Neural cell (in vitro differentiated cells): ENCODE results near the gene JRKL. TPM values are rescaled to one million over a fixed set of nuclear protein-coding genes. Genes with fewer than 3 reads are reported as not detected.

ENCODE experiments used
- H2AFZ ChIP-seq: fragments of 200-600, 300-800 bp; sonication (generic), shearing (Covaris generic); 2 replicates; pipeline ENCODE4 v1.6.0; 2014; ENCODE audit warnings: low read depth, mild to moderate bottlenecking, antibody characterized with exemption, low read length, moderate library complexity
- H3F3A ChIP-seq: fragments of 200-600 bp; shearing (Covaris generic); 2 replicates; pipeline ENCODE4 v1.6.1; 2016; ENCODE audit warnings: mild to moderate bottlenecking, moderate library complexity, mixed read lengths, antibody characterized with exemption, low read length; ENCODE audit not compliant: insufficient read depth, poor library complexity, severe bottlenecking
- H3K27ac ChIP-seq: fragments of 200-600, 300-800 bp; sonication (generic), shearing (Covaris generic); 2 replicates; pipeline ENCODE4 v1.5.1; 2014; ENCODE audit warnings: mild to moderate bottlenecking, low read length, moderate library complexity
- H3K27me3 ChIP-seq: fragments of 300-800, 200-600 bp; sonication (generic), shearing (Covaris generic); 2 replicates; pipeline ENCODE4 v1.6.0; 2014; ENCODE audit warnings: mild to moderate bottlenecking, low read depth, low read length, moderate library complexity; ENCODE audit not compliant: insufficient read depth
- H3K36me3 ChIP-seq: fragments of 300-800, 200-600 bp; sonication (generic), shearing (Covaris generic); 2 replicates; pipeline ENCODE4 v1.5.1; 2014; ENCODE audit warnings: mild to moderate bottlenecking, antibody characterized with exemption, low read length, moderate library complexity; ENCODE audit not compliant: insufficient read depth
- H3K4me2 ChIP-seq: fragments of 300-800, 200-600 bp; sonication (generic), shearing (Covaris generic); 2 replicates; pipeline ENCODE4 v1.6.0; 2014; ENCODE audit warnings: mild to moderate bottlenecking, low read length
- H3K4me3 ChIP-seq: fragments of 300-800, 200-600 bp; sonication (generic), shearing (Covaris generic); 2 replicates; pipeline ENCODE4 v1.5.1; 2014; ENCODE audit warnings: mild to moderate bottlenecking, low read length, moderate library complexity
- H3K79me2 ChIP-seq: fragments of 200-600 bp; shearing (Covaris generic); replicated peaks from 2 replicates; pipeline ENCODE4 v1.6.0; 2014; ENCODE audit warnings: mild to moderate bottlenecking, low read length, moderate library complexity; ENCODE audit not compliant: insufficient read depth
- H3K9ac ChIP-seq: fragments of 300-800, 200-600 bp; sonication (generic), shearing (Covaris generic); 2 replicates; pipeline ENCODE4 v1.6.1; 2016; ENCODE audit warnings: mild to moderate bottlenecking, low read length, mixed read lengths
- H3K9me2 ChIP-seq: fragments of 200-600 bp; shearing (Covaris generic); 2 replicates; pipeline ENCODE4 v1.6.1; 2016; ENCODE audit warnings: mild to moderate bottlenecking, low read length, mixed read lengths; ENCODE audit not compliant: insufficient read depth
- H3K9me3 ChIP-seq: fragments of 200-600, 300-800 bp; sonication (generic), shearing (Covaris generic); 2 replicates; pipeline ENCODE4 v1.6.1; 2016; ENCODE audit warnings: mild to moderate bottlenecking, mixed run types, low read length, moderate library complexity, mixed read lengths
- H4K20me1 ChIP-seq: fragments of 200-600 bp; shearing (Covaris generic); 2 replicates; pipeline ENCODE4 v1.6.1; 2016; ENCODE audit warnings: mild to moderate bottlenecking, mixed run types; ENCODE audit not compliant: insufficient read depth
- EP300 ChIP-seq: fragments of 450-650 bp; conservative IDR thresholded peaks from 2 replicates; pipeline ENCODE4 v1.6.1; 2014; ENCODE audit warnings: antibody characterized with exemption, mild to moderate bottlenecking, moderate library complexity; ENCODE audit not compliant: poor library complexity, severe bottlenecking
- EZH2 ChIP-seq: fragments of 200-600, 300-800 bp; shearing (Covaris generic), sonication (generic); IDR thresholded peaks from 2 replicates; pipeline ENCODE4 v1.6.1; 2014; ENCODE audit warnings: antibody characterized with exemption, low read length, borderline replicate concordance, mild to moderate bottlenecking; ENCODE audit not compliant: insufficient read depth, poor library complexity, severe bottlenecking
- MXI1 ChIP-seq: fragments of 450-650 bp; conservative IDR thresholded peaks from 2 replicates; pipeline ENCODE4 v1.6.1; 2014; ENCODE audit warnings: antibody characterized with exemption, mild to moderate bottlenecking; ENCODE audit not compliant: poor library complexity, severe bottlenecking
- POLR2AphosphoS5 ChIP-seq: IDR thresholded peaks from 2 replicates; pipeline ENCODE4 v1.6.1; 2012
- RAD21 ChIP-seq: fragments of 450-650 bp; conservative IDR thresholded peaks from 2 replicates; pipeline ENCODE4 v1.6.1; 2014; ENCODE audit warnings: antibody characterized with exemption, mild to moderate bottlenecking, moderate library complexity
- SMC3 ChIP-seq: fragments of 450-650 bp; conservative IDR thresholded peaks from 2 replicates; pipeline ENCODE4 v1.6.1; 2014; ENCODE audit warnings: antibody characterized with exemption, mild to moderate bottlenecking, moderate library complexity; ENCODE audit not compliant: poor library complexity
- TAF1 ChIP-seq: IDR thresholded peaks from 2 replicates; pipeline ENCODE4 v1.6.1; 2012; ENCODE audit warnings: low read depth
- polyA plus RNA-seq: library from polyadenylated mRNA; depleted of rRNA; stranded (reverse); fragments of >200 nt; gene quantifications from 2 replicates; pipeline ENCODE4 v1.2.3, GENCODE V29; 2014
- TF ChIP-seq, protein P1 (sequence below): IDR thresholded peaks from 2 replicates; pipeline ENCODE4 v1.6.1; 2012; ENCODE audit warnings: borderline replicate concordance
- TF ChIP-seq, protein P2 (sequence below): fragments of 450-650 bp; IDR thresholded peaks from 2 replicates; pipeline ENCODE4 v1.5.1; 2014; ENCODE audit warnings: antibody characterized with exemption, mild to moderate bottlenecking, moderate library complexity; ENCODE audit not compliant: poor library complexity, severe bottlenecking

JRKL gene
- polyA plus RNA-seq, 1 donor from 2014 or later = 3.1 TPM

GRCh38 chr11:96342961-96343711 lies 46.7 kb upstream of the JRKL start, which contains the start of gene MAML2:
TSS of gene MAML2 (minus strand) at chr11:96343195. CDS start at chr11:96341895, 1,300 bp downstream.
- Histone ChIP-seq H3K4me2 (peak within 1 kb of the TSS; percentile 49), H3K79me2 (peaks cover 3% of the 10 kb centered on the region), H3K4me3 (peak within 1 kb of the TSS; percentile 69), H3K9me2 (no peaks in the 10 kb centered on the region), H3K9me3 (no peaks in the 10 kb centered on the region), H3K27ac (peak within 1 kb of the TSS; percentile 34), H3K36me3 (no peaks in the 10 kb centered on the region), H2AFZ (peak within 1 kb of the TSS; percentile 41), H3K27me3 (no peaks in the 10 kb centered on the region), H4K20me1 (no peaks in the 10 kb centered on the region), H3F3A (no peaks in the 10 kb centered on the region), H3K9ac (peak within 1 kb of the TSS; percentile 67)
- TF ChIP-seq, protein P1, sequence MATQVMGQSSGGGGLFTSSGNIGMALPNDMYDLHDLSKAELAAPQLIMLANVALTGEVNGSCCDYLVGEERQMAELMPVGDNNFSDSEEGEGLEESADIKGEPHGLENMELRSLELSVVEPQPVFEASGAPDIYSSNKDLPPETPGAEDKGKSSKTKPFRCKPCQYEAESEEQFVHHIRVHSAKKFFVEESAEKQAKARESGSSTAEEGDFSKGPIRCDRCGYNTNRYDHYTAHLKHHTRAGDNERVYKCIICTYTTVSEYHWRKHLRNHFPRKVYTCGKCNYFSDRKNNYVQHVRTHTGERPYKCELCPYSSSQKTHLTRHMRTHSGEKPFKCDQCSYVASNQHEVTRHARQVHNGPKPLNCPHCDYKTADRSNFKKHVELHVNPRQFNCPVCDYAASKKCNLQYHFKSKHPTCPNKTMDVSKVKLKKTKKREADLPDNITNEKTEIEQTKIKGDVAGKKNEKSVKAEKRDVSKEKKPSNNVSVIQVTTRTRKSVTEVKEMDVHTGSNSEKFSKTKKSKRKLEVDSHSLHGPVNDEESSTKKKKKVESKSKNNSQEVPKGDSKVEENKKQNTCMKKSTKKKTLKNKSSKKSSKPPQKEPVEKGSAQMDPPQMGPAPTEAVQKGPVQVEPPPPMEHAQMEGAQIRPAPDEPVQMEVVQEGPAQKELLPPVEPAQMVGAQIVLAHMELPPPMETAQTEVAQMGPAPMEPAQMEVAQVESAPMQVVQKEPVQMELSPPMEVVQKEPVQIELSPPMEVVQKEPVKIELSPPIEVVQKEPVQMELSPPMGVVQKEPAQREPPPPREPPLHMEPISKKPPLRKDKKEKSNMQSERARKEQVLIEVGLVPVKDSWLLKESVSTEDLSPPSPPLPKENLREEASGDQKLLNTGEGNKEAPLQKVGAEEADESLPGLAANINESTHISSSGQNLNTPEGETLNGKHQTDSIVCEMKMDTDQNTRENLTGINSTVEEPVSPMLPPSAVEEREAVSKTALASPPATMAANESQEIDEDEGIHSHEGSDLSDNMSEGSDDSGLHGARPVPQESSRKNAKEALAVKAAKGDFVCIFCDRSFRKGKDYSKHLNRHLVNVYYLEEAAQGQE = peak; percentile 20
- TF ChIP-seq EP300 (no peak), MXI1 (peak; percentile 3), SMC3 (peak; percentile 90), RAD21 (peak; percentile 91), TAF1 (no peak), POLR2AphosphoS5 (no peak)
- TF ChIP-seq, protein P2, sequence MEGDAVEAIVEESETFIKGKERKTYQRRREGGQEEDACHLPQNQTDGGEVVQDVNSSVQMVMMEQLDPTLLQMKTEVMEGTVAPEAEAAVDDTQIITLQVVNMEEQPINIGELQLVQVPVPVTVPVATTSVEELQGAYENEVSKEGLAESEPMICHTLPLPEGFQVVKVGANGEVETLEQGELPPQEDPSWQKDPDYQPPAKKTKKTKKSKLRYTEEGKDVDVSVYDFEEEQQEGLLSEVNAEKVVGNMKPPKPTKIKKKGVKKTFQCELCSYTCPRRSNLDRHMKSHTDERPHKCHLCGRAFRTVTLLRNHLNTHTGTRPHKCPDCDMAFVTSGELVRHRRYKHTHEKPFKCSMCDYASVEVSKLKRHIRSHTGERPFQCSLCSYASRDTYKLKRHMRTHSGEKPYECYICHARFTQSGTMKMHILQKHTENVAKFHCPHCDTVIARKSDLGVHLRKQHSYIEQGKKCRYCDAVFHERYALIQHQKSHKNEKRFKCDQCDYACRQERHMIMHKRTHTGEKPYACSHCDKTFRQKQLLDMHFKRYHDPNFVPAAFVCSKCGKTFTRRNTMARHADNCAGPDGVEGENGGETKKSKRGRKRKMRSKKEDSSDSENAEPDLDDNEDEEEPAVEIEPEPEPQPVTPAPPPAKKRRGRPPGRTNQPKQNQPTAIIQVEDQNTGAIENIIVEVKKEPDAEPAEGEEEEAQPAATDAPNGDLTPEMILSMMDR = peak; percentile 90

- Histone ChIP-seq H3K79me2 (no peaks in the 10 kb centered on the region), H3F3A (no peaks in the 10 kb centered on the region), H3K27me3 (no peaks in the 10 kb centered on the region), H4K20me1 (no peaks in the 10 kb centered on the region), H3K9me2 (no peaks in the 10 kb centered on the region), H3K4me2 (no peak overlapping the region), H3K9ac (no peak overlapping the region), H3K4me3 (no peak overlapping the region), H3K36me3 (peaks cover 19% of the 10 kb centered on the region), H3K9me3 (no peaks in the 10 kb centered on the region), H3K27ac (no peak overlapping the region), H2AFZ (no peak overlapping the region)
- TF ChIP-seq EP300 (no peak), MXI1 (no peak), POLR2AphosphoS5 (no peak), EZH2 (no peak), SMC3 (no peak), TAF1 (no peak), RAD21 (no peak)
- TF ChIP-seq, protein P2 = no peak
- TF ChIP-seq, protein P1 = no peak
Observed at GRCh38 chr11:96356848-96357247, 33.0 kb upstream of the JRKL start.
